ENCODE measurements around the gene CACHD1. TPM values are rescaled to one million over a fixed set of nuclear protein-coding genes. Genes with fewer than 3 reads are reported as not detected.

The CACHD1 gene
- polyA plus RNA-seq, 1 donor from 2014 or later, result 12.7 TPM

DNA sequence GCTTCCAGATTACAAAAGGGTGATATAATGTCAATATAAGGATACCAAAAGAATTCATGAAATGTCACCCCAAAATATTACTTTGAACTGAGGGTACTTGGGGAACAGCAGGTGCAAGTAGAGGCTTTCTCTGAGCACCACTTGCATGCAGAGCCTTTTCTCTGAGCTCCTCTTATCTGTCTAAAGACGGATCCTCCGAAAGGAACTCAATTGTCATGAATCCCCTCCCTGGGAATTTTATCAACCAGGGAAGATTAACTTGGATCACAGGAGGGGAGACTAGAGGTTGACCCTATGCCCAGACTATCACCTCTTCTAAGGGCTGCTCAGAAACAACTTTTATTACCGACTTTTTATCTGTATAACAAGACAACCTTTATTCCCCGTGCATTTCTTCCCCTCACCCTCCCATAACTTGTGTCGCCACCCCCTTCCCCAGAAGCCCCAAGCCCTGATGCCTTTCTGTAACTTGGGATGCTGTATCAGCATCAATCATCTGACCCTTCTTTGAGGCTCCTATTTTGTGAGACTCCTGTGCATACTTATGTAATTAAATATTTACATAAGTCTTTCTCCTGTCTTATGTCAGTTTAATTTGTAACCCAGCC is 94.1 kb downstream of the CACHD1 start:
- TF ChIP-seq RAD21 (conservative IDR thresholded peaks at IDR 0.05), result no peak
- TF ChIP-seq TAF1 (IDR thresholded peaks at IDR 0.05; ENCODE audit: low read depth), result no peak
- TF ChIP-seq EZH2 (IDR thresholded peaks at IDR 0.05; ENCODE audit: borderline replicate concordance, insufficient read depth, low read length, poor library complexity, severe bottlenecking), result no peak
- TF ChIP-seq MXI1 (conservative IDR thresholded peaks at IDR 0.05; ENCODE audit: poor library complexity, severe bottlenecking), result no peak
- no peak for TF ChIP-seq SMC3 (conservative IDR thresholded peaks at IDR 0.05; ENCODE audit: poor library complexity)
- no peak for TF ChIP-seq EP300 (conservative IDR thresholded peaks at IDR 0.05; ENCODE audit: poor library complexity, severe bottlenecking)
- TF ChIP-seq, protein P1, sequence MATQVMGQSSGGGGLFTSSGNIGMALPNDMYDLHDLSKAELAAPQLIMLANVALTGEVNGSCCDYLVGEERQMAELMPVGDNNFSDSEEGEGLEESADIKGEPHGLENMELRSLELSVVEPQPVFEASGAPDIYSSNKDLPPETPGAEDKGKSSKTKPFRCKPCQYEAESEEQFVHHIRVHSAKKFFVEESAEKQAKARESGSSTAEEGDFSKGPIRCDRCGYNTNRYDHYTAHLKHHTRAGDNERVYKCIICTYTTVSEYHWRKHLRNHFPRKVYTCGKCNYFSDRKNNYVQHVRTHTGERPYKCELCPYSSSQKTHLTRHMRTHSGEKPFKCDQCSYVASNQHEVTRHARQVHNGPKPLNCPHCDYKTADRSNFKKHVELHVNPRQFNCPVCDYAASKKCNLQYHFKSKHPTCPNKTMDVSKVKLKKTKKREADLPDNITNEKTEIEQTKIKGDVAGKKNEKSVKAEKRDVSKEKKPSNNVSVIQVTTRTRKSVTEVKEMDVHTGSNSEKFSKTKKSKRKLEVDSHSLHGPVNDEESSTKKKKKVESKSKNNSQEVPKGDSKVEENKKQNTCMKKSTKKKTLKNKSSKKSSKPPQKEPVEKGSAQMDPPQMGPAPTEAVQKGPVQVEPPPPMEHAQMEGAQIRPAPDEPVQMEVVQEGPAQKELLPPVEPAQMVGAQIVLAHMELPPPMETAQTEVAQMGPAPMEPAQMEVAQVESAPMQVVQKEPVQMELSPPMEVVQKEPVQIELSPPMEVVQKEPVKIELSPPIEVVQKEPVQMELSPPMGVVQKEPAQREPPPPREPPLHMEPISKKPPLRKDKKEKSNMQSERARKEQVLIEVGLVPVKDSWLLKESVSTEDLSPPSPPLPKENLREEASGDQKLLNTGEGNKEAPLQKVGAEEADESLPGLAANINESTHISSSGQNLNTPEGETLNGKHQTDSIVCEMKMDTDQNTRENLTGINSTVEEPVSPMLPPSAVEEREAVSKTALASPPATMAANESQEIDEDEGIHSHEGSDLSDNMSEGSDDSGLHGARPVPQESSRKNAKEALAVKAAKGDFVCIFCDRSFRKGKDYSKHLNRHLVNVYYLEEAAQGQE (IDR thresholded peaks at IDR 0.05; ENCODE audit: borderline replicate concordance), result no peak

DNA sequence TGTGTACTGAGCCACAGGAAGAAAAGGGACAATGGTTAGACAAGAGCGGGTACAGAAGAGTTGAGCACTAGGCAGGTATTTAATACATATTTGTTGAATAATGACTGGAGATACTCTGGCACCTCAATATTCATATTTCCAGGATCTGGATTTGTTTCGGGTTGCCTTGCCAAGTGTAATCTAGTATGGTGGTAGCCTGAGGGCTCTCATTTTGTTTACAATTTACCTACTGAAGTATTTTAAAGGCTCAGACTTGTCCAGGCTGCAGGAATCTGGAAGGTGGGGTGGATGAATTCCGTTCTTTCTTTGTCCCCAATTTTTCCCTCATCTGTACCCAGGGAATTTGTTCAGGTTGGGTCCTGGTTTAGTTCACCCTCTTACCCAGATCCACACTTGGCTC is 95.0 kb downstream of the CACHD1 start:
- Histone ChIP-seq H3K27ac (ENCODE audit: low read length) (no peak overlapping the region), H3F3A (ENCODE audit: insufficient read depth, low read length, poor library complexity, severe bottlenecking) (no peaks in the 10 kb centered on the region), H4K20me1 (ENCODE audit: insufficient read depth) (no peaks in the 10 kb centered on the region), H3K4me2 (ENCODE audit: low read length) (no peak overlapping the region), H2AFZ (ENCODE audit: low read depth, low read length) (no peak overlapping the region), H3K36me3 (ENCODE audit: insufficient read depth, low read length) (no peaks in the 10 kb centered on the region), H3K79me2 (replicated peaks; ENCODE audit: insufficient read depth, low read length) (no peaks in the 10 kb centered on the region), H3K27me3 (ENCODE audit: insufficient read depth, low read depth, low read length) (no peaks in the 10 kb centered on the region), H3K9me3 (ENCODE audit: low read length) (no peaks in the 10 kb centered on the region), H3K4me3 (ENCODE audit: low read length) (no peak overlapping the region), H3K9ac (ENCODE audit: low read length) (no peak overlapping the region), H3K9me2 (ENCODE audit: insufficient read depth, low read length) (no peaks in the 10 kb centered on the region)
- TF ChIP-seq, protein P1 (IDR thresholded peaks at IDR 0.05; ENCODE audit: borderline replicate concordance), result no peak
- TF ChIP-seq POLR2AphosphoS5 (IDR thresholded peaks at IDR 0.05), result no peak
- TF ChIP-seq, protein P2, sequence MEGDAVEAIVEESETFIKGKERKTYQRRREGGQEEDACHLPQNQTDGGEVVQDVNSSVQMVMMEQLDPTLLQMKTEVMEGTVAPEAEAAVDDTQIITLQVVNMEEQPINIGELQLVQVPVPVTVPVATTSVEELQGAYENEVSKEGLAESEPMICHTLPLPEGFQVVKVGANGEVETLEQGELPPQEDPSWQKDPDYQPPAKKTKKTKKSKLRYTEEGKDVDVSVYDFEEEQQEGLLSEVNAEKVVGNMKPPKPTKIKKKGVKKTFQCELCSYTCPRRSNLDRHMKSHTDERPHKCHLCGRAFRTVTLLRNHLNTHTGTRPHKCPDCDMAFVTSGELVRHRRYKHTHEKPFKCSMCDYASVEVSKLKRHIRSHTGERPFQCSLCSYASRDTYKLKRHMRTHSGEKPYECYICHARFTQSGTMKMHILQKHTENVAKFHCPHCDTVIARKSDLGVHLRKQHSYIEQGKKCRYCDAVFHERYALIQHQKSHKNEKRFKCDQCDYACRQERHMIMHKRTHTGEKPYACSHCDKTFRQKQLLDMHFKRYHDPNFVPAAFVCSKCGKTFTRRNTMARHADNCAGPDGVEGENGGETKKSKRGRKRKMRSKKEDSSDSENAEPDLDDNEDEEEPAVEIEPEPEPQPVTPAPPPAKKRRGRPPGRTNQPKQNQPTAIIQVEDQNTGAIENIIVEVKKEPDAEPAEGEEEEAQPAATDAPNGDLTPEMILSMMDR (IDR thresholded peaks at IDR 0.05; ENCODE audit: poor library complexity, severe bottlenecking), result no peak
- no peak for TF ChIP-seq MXI1 (conservative IDR thresholded peaks at IDR 0.05; ENCODE audit: poor library complexity, severe bottlenecking)
- no peak for TF ChIP-seq EZH2 (IDR thresholded peaks at IDR 0.05; ENCODE audit: borderline replicate concordance, insufficient read depth, low read length, poor library complexity, severe bottlenecking)
- TF ChIP-seq RAD21 (conservative IDR thresholded peaks at IDR 0.05), result no peak
- TF ChIP-seq SMC3 (conservative IDR thresholded peaks at IDR 0.05; ENCODE audit: poor library complexity), result no peak
- no peak for TF ChIP-seq EP300 (conservative IDR thresholded peaks at IDR 0.05; ENCODE audit: poor library complexity, severe bottlenecking)
- TF ChIP-seq TAF1 (IDR thresholded peaks at IDR 0.05; ENCODE audit: low read depth), result no peak

More for the DNA sequence above, 94.1 kb downstream of the CACHD1 start:
- H3K9me2 ChIP-seq (ENCODE audit: insufficient read depth, low read length), result no peaks in the 10 kb centered on the region
- no peaks in the 10 kb centered on the region for H4K20me1 ChIP-seq (ENCODE audit: insufficient read depth)
- H3K9me3 ChIP-seq (ENCODE audit: low read length), result no peaks in the 10 kb centered on the region
- no peak overlapping the region for H2AFZ ChIP-seq (ENCODE audit: low read depth, low read length)
- no peak overlapping the region for H3K27ac ChIP-seq (ENCODE audit: low read length)
- H3K4me2 ChIP-seq (ENCODE audit: low read length), result no peak overlapping the region
- H3K9ac ChIP-seq (ENCODE audit: low read length), result no peak overlapping the region
- no peaks in the 10 kb centered on the region for H3K27me3 ChIP-seq (ENCODE audit: insufficient read depth, low read depth, low read length)
- no peak overlapping the region for H3K4me3 ChIP-seq (ENCODE audit: low read length)
- H3K36me3 ChIP-seq (ENCODE audit: insufficient read depth, low read length), result no peaks in the 10 kb centered on the region
- no peaks in the 10 kb centered on the region for H3F3A ChIP-seq (ENCODE audit: insufficient read depth, low read length, poor library complexity, severe bottlenecking)
- H3K79me2 ChIP-seq (replicated peaks; ENCODE audit: insufficient read depth, low read length), result no peaks in the 10 kb centered on the region

Measured in neural cell (in vitro differentiated cells).